HG03432 (cell line): ENCODE data around the gene SIK3.

Experiments
- ATAC-seq: cut with Tn5 transposase; IDR thresholded peaks from one replicate; pipeline ENCODE4 v1.9.1; 2021; ENCODE audit warnings: mild to moderate bottlenecking, moderate library complexity; ENCODE audit not compliant: unreplicated experiment

The SIK3 gene

GRCh38 chr11:117080370-117080769 is 17.9 kb downstream of the SIK3 start:
- no peak for ATAC-seq

GRCh38 chr11:117076941-117077691 is 21.1 kb downstream of the SIK3 start:
- ATAC-seq, result peak; percentile 56

- ATAC-seq, result no peak
Observed at GRCh38 chr11:117075186-117075585, 23.0 kb downstream of the SIK3 start.

- ATAC-seq, result no peak
Observed at GRCh38 chr11:117074119-117074518, 24.1 kb downstream of the SIK3 start.

DNA sequence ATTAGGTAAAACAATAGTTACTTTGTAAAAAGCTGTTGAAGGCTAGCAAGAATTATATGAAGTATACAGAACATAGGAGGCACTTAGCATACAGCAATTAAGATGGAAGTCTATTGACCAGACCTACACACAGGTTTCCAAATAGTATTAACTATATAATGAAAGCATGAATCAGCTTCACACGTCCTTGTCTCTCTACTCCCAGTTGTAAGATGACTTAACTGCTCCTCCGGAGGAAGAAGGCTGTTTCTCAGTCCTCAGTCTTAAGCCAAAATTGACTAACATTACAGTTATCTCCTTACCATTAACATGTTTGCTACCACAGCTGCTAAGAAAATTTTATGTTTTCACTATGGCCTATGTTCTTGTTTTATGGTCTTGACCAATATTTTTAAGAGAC is 24.7 kb downstream of the SIK3 start:
- ATAC-seq, result no peak

- ATAC-seq, result peak; percentile 47
Observed at GRCh38 chr11:117072517-117073461, 25.4 kb downstream of the SIK3 start.

DNA sequence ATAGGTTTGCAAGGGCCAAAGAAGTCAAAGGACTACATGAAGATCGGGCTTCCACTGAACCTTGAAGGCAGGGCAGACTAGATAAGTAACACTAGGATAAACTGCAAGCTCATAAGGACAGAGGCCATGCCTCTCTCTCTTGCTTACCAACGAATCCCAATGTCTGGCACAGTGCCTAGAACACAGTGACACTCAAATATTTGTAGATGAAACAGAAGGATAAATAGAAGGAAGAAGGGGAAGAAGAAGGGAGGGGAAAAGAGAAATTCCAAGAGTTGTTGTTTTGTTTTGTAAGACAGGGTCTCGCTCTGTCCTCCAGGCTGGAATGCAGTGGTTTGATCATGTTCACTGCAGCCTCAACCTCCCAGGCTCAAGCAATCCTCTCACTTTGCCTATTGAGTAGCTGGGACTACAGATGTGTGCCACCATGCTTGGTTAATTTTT is 26.9 kb downstream of the SIK3 start:
- ATAC-seq, result no peak

- ATAC-seq, result no peak
Observed at GRCh38 chr11:117070016-117070415, 28.2 kb downstream of the SIK3 start.

DNA sequence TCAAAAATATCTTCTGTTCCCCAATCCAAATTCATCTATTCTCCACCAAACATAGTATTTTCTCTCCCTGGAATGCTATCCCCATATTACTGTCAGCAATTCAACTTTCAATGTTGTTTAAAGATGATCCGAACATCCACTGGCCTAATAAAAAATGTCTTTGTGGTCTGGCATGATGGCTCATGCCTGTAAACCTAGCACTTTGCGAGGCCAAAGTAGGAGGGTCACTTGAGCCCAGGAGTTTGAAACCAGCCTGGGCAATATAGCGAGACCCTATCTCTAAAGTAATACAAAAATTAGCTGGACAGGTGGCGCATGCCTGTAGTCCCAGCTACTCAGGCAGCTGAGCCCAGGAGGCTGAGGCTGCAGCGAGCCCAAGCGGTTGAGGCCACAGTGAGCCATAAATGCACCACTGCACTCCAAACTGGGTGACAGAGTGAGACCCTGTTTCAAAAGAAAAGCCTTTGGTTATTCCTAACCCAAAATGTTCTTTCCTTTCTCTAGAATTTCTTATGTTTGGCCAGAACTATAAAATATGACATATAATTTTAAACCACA is 29.8 kb downstream of the SIK3 start:
- ATAC-seq, result no peak

DNA sequence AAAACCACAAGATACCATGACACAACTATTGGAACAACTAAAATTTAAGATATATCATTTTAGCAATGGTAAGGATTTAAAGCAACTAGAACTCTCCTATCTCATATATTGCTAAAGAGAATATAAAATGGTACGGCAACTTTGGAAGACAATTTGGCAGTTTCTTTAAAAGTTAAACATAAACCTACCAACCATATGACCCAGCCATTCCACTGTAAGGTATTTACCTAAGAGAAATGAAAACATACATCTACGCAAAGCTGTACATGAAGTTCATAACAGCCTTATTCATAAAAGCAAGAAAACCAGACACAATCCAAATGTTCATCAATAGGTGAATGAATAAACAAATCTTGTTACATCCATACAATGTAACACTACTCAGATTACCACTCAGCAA is 31.3 kb downstream of the SIK3 start:
- no peak for ATAC-seq

DNA sequence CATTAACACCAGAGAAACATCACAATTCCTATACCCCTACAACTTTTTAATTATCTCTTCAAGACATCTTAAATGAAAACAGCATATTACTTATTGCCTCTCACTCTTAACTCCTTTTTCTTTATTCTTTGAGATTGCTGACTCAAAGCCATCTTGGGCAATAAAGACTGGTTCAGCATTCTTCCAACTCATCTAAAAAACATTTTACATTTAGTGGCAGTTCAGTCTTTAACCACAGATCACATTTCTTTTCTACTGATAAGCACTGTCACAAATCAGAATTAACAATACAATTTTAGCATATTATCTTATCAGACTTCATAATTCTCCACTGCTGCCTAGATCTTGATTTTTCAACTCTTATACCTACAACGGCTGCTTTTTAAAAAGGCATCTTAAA is 34.0 kb downstream of the SIK3 start:
- no peak for ATAC-seq

DNA sequence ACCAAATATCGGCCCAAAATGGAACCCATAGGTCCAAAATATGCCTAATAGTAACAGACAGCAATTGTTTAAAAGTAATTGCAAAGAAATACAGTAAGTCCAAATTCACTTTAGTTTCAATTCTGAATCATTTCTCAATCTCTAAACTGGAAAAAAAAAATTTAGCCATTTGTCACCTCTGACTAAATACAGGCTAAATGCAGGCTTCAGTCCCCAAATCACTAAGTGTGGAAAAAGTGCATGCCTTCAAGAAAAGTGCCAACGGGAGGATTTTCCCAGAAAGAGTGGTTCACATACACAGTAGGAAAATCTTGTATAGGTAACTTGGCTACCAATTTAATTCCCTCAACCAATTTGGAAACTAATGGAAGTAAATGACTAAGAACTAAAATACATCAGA is 35.7 kb downstream of the SIK3 start:
- no peak for ATAC-seq

DNA sequence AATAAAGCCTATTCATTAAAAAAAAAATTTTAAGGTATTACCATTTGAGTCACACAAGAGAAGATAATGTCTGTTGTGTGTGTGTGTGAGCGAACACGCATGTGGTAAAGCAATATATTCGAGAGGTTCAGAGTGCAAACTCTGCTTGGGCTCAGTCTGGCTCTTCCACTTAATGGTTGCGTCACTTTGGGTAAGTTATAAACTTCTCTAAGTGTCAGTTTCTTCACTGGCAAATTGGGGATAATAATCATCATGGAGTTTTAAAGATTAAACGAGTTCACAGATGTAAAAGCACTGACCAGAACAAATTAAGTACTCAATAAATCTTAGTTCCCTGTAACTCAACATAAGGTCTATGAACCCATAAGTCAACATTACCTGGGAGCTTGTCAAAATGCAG is 37.0 kb downstream of the SIK3 start:
- ATAC-seq, result no peak

GRCh38 chr11:117059611-117060148 is 38.5 kb downstream of the SIK3 start:
- no peak for ATAC-seq

DNA sequence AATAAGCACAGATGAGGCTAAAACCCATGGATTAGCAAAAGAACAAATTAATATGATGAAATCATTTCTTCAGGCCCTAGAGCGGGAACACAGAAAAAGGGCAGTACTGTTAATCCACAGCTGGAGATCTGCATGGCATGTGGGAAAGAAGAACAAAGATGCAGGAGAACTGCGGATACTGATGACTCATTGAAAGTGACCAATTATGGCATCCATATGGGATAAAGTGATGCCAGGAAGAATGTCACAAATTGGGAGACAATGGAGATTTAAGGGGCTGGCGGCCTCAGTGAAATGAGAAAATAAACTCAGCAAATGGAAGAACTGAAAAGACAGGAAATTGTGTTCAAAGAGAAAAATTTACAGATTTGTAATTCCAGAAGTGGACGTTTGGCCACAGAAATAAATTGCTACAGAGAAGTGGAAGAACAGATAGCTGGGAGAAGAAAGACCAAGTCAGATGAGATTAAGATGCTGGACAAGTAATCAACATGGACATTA is 39.4 kb downstream of the SIK3 start:
- no peak for ATAC-seq

- ATAC-seq, result no peak
Observed at GRCh38 chr11:117057727-117058126, 40.5 kb downstream of the SIK3 start.

DNA sequence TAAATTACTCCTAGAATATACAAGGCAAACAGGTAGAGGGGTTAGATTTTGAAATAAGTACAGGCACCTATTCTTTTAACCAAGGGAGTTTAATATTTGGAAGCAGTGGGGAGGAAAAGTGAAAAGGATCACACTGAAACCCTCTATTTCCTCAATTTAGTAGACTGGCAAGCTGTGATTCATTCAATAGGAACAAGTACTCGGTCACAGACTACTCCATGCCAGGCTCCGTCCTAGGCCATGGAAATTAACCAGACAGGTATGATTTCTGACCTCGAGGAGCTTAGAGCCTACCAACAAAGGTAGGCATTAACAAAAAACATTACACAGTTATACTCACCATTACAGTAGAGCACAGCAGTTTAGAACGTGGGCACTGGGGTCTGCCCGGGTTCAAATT is 40.9 kb downstream of the SIK3 start:
- no peak for ATAC-seq

- ATAC-seq, result no peak
Observed at GRCh38 chr11:117055469-117055868, 42.8 kb downstream of the SIK3 start.

- no peak for ATAC-seq
Observed at GRCh38 chr11:117054382-117054781, 43.8 kb downstream of the SIK3 start.

GRCh38 chr11:117052196-117053149 is 45.8 kb downstream of the SIK3 start:
- ATAC-seq, result no peak
